NCI-H510A treated with DMSO at 0.1 percent for 48 hours (cell line): ENCODE data around the gene GPANK1.

ENCODE experiments used
- DNase-seq: peaks from one replicate; lab custom pipeline; 2025; lab: John Stamatoyannopoulos, UW

Gene GPANK1

DNA sequence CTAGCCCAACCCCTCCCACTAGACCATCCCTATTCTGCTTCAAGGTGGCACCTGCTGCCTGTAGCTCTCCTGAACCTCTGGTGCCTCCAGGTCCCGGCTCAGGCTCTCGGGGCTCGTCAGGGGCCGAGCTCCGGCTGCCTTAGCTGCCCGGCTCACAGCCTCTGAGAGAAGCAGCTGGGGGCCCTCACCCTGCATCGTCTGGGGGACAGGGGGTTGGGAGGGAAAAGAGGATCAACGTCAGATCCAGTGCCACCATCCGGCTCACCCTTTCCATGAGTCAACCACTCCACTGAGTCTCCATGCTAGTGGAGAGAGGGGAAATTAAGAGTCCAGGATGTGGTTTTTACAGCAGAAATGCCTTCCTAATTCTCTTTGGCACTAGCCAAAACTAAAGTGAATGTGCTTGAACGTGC lies 25.3 kb downstream of the GPANK1 start:
- no peak for DNase-seq

GRCh38 chr6:31639043-31639442 lies 25.8 kb downstream of the GPANK1 start:
- no peak for DNase-seq

DNA sequence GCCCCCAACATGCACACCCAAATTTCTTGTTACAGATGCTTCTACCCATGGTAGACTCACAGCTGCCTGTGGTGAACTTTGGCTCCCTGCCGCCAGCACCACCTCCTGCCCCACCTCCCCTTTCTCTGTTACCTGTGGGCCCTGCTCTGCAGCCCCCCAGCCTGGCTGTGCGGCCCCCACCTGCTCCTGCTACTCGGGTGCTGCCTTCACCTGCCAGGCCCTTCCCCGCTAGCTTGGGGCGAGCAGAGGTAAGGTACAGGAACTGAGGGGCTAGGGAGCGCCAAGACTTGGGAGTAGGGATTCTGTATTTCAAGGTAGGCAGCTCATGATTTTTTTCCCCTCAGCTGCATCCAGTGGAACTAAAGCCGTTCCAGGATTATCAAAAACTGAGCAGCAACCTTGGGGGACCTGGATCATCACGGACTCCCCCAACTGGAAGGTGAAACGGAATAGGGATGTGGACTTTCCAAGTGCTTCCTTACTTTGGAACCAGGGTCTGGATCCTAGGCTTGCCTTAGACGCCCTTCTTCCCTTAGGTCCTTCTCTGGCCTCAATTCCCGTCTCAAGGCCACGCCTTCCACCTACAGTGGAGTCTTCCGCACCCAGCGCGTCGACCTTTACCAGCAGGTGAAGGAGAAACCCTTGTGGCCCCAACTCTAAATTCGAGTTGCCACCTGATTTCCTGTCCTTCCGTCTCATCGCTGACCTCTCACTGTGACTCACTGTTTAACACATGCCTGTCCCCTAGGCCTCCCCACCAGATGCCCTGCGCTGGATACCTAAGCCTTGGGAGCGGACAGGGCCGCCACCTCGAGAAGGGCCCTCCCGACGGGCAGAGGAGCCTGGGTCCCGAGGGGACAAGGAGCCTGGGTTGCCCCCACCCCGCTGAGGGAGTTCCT lies 27.9 kb downstream of the GPANK1 start:
- no peak for DNase-seq

- DNase-seq, result no peak
These were observed 29.7 kb downstream of the GPANK1 start for GRCh38 chr6:31634969-31635575.

- DNase-seq, result no peak
These were observed 30.7 kb downstream of the GPANK1 start for GRCh38 chr6:31634131-31634530.

- no peak for DNase-seq
These were observed 31.4 kb downstream of the GPANK1 start for GRCh38 chr6:31633447-31633846.

DNA sequence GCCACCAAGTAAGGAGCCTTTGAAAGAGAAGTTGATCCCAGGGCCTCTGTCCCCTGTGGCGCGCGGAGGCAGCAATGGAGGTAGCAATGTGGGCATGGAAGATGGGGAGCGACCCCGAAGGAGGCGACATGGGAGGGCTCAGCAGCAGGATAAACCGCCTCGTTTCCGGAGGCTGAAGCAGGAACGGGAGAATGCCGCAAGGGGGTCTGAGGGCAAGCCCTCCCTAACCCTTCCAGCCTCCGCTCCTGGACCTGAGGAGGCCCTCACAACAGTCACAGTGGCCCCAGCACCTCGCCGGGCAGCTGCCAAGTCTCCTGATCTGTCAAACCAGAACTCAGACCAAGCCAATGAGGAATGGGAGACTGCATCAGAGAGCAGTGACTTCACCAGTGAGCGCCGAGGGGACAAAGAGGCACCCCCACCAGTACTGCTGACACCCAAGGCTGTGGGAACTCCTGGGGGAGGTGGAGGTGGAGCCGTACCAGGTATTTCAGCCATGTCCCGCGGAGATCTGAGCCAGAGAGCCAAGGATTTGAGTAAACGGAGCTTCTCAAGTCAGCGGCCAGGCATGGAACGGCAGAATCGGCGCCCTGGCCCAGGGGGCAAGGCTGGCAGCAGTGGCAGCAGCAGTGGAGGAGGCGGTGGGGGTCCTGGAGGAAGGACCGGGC lies 32.4 kb downstream of the GPANK1 start:
- no peak for DNase-seq

DNA sequence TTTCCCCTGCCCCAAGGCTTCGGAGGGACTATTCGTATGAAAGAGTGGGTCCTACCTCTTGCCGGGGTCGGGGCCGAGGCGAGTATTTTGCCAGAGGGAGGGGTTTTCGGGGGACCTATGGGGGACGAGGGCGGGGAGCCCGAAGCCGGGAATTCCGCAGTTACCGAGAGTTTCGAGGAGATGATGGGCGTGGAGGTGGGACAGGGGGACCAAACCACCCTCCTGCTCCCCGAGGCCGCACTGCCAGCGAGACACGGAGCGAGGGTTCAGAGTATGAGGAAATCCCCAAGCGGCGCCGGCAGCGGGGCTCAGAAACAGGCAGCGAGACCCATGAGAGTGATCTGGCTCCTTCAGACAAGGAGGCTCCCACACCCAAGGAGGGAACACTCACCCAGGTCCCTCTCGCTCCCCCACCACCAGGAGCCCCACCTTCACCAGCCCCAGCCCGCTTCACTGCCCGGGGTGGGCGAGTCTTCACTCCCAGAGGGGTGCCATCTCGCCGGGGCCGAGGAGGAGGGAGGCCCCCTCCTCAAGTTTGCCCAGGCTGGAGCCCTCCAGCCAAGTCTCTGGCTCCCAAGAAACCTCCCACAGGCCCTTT lies 33.0 kb downstream of the GPANK1 start:
- DNase-seq, result no peak

GRCh38 chr6:31631209-31631608 lies 33.6 kb downstream of the GPANK1 start:
- no peak for DNase-seq

DNA sequence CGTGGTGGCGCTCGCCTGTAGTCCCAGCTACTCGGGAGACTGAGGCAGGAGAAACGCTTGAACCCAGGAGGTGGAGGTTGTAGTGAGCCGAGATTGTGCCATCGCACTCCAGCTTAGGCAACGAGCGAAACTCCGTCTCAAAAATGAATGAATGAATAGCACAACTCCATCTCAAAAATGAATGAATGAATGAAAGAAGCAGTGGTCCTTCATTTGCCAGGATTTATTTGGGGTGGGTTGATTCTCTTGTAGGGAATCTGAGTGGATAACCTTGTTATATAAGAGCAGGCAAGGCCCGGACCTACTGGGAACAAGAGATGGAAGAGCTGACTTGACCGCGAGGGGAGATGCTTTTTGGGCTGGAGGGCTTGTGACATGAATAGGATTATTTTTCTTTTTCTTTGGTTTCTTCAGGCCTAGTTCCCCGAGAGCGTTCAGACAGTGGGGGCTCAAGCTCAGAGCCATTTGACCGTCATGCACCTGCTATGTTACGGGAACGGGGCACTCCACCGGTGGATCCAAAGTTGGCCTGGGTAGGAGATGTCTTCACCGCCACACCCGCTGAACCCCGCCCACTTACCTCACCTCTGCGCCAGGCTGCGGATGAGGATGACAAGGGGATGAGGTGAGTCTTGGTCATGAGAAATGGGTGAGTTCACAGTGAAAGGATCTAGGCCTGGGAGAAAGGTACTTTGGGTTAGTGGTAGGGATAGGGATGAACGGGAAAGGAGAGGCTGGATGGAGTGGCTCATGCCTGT lies 34.4 kb downstream of the GPANK1 start:
- DNase-seq, result no peak

DNA sequence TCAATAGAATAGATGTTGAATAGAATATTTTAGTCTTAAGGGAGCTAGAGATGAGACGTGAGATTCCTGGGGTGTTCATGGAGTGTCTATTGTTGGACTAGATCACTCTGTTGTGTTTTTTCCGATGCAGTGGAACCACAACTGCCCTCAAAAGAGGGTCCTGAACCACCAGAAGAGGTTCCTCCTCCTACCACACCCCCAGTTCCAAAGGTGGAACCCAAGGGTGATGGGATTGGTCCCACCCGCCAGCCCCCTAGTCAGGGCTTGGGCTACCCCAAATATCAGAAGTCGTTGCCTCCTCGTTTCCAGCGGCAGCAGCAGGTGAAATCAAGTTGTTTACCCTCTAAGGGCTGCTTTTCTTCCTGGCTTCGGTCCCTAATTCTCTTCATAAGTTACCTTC lies 35.8 kb downstream of the GPANK1 start:
- DNase-seq, result no peak

DNA sequence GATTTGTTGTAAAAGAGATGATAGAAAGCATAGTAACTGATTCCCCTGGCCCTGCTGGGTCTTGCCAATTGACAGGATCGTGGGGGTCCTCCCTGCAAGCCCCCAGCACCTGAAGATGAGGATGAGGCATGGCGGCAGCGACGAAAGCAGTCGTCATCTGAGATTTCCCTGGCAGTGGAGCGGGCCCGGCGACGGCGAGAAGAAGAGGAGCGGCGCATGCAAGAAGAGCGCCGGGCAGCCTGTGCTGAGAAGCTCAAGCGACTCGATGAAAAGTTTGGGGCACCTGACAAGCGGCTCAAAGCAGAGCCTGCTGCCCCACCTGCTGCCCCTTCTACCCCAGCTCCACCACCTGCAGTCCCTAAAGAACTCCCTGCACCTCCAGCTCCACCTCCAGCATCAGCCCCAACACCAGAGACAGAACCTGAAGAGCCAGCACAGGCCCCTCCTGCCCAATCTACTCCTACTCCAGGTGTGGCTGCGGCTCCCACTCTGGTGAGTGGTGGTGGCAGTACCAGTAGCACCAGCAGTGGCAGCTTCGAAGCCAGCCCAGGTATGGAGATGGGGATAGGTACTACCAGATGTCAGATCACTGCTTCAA lies 37.0 kb downstream of the GPANK1 start:
- DNase-seq, result no peak

GRCh38 chr6:31626952-31627351 lies 37.8 kb downstream of the GPANK1 start:
- no peak for DNase-seq

- no peak for DNase-seq
These were observed 40.7 kb downstream of the GPANK1 start for GRCh38 chr6:31624070-31624469.

GRCh38 chr6:31622684-31623091 lies 42.1 kb downstream of the GPANK1 start:
- no peak for DNase-seq

- no peak for DNase-seq
These were observed 42.8 kb downstream of the GPANK1 start for GRCh38 chr6:31621991-31622390.

- DNase-seq, result no peak
These were observed 43.4 kb downstream of the GPANK1 start for GRCh38 chr6:31621320-31621939.

- peak; percentile 87 for DNase-seq
These were observed 44.0 kb downstream of the GPANK1 start, which contains the start of gene PRRC2A for GRCh38 chr6:31620586-31621319. TSS of gene PRRC2A (plus strand) at chr6:31620715. CDS start at chr6:31622790, 2,075 bp downstream.

DNA sequence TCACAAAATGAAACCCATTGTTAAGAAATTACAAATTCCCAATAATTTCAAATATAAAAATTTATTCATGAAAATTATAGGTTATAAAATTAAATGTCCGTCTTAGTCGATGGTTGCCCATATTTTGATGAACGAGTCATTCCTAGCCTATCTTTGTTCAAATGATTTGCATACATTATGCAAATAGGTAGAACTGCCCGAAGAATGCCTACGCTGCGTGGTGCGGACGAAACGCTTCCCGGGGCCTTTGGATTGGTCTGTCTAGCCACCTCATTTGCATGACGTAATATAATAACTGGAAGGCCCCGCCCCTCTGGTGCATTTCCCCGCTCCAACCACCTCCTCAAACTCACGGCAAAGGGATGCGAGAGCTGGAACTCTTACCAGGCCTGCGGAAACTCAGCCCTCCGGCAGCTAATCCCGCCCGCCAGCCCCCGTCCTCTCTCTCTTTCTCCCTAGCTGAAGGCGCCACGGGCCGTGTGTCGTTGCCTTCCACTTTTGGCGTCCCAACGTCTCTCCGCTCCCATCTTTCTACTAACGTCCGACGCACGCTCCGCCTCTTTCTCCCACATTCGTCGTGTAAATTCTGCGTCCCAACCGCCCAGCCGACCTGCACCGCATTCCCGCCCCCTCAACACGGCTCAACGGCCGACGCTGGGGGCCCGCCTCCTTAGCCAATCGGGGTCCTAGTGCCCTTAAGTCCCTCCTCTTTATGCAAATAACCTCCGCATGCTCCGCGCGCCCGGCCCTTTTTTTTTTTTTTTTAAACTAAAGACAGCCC lies 44.8 kb downstream of the GPANK1 start:
- DNase-seq, result peak; percentile 99
